ENCODE data around the gene SHCBP1.
A peak's percentile ranks its signal among the peaks of the same experiment; 100 is the strongest.
"Not testable (repeated sequence)": the region's sequence is repeated elsewhere in the genome, so short reads cannot be mapped to it uniquely, and the experiment has no call there.

SHCBP1 gene, protein sequence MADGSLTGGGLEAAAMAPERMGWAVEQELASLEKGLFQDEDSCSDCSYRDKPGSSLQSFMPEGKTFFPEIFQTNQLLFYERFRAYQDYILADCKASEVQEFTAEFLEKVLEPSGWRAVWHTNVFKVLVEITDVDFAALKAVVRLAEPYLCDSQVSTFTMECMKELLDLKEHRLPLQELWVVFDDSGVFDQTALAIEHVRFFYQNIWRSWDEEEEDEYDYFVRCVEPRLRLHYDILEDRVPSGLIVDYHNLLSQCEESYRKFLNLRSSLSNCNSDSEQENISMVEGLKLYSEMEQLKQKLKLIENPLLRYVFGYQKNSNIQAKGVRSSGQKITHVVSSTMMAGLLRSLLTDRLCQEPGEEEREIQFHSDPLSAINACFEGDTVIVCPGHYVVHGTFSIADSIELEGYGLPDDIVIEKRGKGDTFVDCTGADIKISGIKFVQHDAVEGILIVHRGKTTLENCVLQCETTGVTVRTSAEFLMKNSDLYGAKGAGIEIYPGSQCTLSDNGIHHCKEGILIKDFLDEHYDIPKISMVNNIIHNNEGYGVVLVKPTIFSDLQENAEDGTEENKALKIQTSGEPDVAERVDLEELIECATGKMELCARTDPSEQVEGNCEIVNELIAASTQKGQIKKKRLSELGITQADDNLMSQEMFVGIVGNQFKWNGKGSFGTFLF

DNA sequence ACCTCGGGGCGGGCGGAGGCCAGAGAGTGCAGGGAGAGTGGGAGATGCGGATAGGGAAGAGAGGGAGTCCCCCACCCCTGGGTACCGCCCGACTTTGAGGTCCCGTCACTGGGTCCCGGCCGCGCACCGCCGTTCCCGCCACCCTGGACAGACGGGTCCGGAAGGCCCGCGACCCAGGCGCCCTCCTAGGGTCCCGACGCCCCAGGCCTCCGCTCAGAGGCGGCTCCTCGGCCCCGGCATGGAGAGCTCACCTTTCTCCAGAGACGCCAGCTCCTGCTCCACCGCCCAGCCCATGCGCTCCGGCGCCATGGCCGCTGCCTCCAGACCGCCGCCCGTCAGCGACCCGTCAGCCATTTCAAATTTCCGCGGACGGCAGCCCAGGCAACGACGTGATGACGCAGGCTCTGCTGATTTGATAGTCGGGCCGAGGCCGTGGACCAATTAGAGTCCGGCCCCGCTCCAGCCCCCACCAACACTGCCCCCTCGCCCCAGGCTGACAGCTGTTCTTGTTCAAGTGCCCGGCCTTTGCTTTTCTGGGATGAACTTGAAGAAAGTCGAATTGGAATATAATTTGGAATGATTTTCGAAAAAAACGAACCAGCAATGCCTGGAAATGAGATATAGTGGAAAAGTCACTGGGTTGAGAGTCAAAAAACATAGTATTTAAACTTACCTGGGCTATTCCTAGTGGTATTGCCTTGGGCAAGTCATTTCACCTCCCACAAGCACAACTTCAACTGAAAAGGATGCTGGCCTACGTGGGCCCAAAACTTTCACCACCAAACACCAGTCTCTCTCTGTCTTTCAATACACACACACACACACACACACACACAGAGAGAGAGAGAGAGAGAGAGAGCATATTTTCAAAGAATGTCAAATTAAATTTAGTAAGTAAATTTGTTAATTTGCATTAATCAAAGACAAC is at the start of gene SHCBP1:
TSS of gene SHCBP1 (minus strand) at position 374 of the 928 bp plus-strand sequence. CDS start at position 354, 20 bp downstream.
- DNase-seq = peak; percentile 92

DNA sequence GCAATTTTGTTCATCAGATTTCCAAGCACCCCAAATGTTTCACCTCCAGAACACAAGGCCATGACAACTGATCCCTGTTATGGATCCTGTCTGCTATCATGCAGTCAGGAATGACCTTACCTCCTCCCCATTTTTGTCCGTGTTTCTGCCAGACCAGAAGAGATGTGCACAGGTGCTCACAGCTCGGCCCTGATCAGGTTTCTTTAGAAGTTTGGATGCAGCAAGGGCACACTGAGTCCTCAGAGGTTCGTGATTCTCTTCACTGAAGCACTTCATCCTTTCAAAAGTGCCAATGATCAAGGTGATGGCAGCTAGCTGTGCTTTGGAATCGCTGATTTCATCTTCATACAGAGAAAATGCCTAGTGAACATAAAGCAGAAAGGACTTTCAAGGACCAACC is 40.9 kb upstream of the SHCBP1 start:
- DNase-seq = no peak

DNA sequence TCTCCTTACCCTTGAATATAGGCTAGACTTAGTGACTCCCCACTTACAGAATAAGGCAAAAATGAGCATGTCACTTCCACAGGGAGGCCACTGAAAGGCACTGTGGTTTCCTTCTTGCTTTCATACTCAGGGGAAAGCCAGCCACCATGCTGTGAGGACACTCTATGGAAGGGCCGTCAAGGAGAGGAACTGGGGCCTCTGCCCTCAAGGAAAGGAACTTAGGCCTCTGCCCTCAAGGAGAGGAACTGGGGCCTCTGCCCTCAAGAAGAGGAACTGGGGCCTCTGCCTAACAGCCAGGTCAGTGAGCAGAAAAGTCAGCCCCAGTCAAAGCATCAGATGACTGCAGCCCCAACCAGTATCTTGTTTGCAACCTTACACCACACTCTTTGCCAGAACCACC is 37.7 kb upstream of the SHCBP1 start:
- peak; percentile 62 for DNase-seq

DNA sequence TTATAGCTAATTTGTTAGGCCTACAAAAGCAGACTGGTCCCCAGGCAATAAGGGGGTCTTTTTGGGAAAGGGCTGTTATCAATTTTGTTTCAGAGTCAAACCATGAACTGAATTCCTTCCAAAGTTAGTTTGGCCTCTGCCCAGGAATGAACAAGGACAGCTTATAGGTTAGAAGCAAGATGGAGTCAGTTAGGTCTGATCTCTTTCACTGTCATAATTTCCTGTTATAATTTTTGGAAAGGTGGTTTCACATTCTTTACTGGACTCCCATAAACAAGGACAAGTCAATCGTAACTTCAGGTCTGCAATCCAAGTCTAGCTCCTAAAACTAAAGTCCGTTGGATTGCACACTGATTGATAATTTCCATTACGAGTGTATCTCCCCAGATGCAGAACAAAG is 30.1 kb upstream of the SHCBP1 start:
- no peak for DNase-seq

DNA sequence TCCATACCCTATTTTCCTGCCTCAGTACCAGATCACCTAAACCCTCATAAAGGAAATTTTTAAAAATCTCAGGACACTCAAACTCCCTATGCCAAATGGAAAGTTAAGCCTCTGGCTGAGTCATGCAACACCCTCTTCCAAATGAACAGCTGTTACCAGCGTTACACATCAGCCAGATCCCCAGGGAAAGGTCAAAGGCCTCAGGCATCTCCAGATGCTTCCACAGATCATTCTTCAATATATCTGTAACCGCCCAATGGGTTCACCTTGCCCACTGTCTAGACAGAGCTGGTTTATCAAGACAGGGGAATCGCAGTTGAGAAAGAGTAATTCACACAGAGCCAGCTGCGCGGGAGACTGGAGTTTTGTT is 29.1 kb upstream of the SHCBP1 start:
- DNase-seq = no peak

DNA sequence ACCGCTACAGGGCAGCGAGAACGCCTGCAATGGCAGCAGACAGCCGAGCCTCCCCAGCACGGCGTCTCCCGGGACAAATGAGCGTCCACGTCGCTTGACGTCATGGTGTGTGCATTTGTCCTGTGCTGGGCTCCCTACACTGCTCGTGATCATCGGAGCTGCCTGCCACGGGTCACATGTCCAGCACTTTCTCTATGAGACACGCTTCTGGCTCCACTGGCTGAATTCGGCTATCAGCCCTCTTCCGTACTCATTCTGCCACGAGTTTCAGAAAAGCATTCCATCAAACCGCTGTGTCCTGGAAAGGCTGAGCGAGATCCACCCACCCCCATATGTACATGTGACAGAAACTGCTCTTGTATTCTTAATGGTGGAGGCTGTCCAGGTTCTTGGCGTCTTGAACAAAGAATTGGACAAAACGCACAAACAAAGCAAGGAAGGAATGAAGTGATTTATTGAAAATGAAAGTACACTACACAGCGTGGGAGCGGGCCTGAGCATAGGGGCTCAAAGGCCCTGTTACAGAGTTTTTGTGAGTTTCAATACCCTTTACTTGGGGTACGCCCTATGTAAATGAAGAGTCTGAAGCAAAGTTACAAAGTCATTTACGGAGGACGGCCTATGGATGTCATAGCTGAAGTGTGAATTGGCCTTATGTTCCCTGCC is 28.5 kb upstream of the SHCBP1 start:
- DNase-seq = no peak

DNA sequence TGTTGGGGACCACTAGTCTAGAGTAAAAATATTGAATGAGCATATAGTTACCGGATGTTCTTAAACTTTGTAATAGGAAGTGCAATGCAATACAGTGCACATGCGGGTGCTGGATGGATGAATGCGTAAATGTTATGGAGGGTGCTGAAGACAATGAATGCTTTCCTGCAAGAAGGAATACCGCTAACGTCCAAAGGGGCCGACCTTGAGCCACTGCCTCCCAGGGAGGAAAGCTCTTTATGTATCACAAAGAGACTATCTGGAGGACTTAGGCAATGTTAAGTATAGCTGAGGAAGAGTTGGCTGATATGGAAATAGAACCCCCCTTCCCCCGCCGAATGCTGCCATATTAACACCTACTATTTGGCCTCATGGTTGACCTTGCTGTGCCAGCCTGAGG is 27.5 kb upstream of the SHCBP1 start:
- DNase-seq = no peak

DNA sequence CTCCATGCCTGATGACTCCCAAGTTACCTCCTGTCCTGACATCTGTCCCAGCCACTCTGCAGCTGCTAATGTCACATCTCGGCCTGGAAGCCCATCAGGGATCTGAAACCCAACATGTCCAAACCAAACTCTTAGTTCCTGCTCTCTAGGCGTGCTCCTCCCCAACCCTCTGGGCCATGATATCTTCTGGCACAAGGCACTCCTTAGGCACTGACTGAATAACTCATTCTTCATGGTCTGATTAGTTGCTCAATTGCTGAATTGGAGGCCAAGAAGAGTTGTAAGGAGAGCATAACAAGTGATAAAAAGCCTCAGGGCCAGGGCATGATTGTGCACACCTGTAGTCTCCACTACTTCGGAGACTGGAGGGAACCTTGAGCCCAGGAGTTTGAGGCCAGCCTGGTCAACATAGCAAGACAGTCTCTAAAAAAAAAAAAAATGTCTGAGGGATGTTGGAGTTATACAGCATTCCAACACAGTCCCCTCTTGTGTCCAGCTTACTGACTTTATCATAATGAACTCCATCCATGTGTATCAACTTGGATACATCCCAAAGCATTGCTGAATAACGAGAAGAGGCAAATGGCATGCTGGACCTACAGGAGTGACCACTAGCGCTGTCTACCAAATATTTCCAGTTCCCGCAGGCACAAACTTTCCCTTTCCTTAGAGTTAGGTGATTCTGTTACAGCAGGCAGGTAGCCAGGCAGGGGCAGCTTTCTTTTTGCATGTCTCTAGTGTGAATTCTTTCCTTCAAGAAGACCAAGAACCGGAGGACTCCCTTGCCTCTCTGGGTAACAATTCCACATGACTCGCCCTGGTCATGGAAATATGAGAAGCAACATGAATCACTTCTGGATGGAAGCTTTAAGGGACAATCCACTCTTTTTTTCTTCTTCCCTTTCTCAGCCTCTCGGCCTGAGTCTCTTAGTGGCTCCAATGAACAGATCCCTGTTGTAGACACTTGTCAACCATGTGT is 18.1 kb upstream of the SHCBP1 start:
- no peak for DNase-seq

DNA sequence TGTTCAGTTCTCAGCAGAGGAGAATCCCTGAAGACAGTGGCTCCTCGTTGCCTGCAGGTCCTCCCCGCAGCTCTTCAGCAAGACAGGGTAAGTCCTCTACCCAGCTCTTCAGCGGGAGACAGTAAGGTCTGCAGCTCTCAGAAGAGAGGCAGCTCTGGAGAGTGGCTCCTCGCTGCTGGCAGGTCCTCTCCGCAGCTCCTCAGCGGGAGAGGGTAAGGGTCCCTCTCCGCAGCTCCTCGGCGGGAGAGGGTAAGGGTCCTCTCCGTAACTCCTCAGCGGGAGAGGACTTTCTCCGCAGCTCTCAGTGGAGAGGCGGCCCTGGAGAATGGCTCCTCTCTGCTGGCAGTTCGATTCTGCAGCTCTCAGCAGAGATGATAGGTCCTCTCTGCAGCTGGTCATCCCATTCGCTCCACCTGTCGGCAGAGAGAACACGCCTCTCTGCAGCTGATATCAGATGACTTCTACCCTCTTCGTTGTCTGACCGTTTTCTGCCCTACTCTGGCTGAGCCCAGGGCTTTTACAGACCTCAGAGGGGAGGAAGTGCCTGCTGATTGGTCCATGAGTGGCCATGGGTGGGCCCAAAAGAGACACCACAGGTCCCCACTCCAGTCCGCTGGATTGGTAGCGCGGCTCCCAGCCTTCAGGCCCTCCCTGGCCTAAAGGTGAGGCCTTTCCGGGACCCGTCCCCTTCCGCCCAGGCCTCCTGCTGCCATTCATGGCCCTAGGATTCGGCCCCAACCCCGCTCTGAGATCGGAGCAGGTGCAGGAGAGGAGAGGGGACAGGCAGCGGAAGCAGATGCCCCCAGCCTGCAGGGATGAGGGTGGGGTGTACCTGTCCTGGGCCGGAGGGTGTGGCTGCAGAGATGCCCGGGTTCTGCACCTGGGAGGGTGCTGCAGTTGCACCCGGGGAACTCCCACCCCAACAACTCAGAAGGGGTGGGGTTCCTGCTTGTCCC is 11.9 kb upstream of the SHCBP1 start:
- DNase-seq = no peak

DNA sequence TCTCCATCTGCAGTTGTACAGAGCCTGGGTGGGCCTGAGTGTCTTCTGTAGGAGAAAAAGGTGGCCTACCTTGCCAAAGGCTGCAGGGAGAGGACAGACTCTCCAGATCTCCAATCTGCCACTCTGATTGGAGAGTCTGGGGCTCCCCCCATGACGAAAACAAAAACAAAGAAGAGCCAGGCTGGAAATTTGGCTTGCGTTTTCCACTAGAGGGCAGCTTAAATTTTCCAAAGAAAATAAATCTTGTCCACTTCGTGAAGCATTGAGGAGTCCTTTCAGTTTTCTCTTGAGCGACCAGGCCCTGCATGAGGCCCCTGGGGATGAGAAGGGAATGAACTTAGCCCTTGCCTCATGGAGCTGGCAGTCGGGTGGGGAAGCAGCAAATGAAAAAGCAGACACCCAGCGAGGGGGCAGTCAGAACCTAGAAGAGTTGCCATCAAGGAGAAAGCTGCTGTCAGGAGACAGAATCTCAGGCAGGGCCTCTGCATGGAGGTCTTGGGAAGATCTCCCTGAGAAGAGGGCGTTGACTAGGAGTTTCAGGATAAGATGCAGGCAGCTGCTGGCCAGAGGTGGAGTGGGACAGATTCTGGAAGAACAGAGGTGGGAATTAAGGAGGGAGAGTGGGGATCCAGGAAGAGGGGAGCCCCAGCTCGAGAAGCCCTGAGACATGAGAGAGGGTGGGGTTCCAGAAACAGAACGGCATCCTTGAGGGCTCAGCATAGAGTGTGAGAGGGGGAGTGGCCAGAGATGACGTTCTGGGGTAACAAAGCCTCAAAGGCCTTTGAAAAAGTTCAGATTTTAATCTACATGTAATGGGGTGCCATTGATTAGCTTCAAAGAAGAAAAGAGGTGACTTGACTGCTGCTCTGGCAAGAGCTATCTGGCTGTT is 8.4 kb upstream of the SHCBP1 start:
- DNase-seq = no peak

DNA sequence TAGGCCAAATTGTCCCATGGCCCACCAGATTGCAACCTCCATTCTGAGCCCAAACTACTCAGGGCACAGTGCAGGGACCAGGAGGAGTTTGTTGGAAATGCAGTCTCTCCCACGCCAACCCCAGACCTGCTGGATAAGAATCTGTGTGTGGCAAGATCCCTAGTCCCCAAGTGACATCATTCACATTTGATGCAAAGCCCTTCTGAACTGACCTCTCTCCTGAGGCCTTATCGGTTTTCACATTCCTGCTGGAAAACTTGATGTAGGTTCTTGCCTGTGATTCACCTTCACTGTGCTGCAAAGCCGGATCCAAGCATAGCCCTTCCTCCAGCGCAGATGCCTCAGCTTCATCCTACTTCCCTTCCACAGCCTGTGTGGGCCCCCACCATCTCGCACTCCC is 6.6 kb upstream of the SHCBP1 start:
- no peak for DNase-seq

DNA sequence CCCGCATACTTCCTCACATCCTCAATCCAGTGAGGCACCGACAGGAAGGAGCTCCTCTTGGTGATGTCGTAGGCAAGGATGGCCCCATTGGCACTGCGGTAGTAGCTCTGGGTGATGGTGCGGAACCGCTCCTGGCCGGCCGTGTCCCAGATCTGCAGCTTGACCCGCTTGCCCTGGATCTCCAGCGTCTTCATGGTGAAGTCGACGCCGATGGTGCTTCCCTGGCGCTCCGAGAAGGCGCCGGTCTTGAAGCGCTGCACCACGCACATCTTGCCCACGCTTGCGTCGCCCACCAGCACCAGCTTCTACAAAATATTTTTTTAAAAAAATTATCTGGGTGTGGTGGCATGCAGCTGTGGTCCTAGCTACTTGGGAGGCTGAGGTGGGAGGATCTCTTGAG is 5.5 kb upstream of the SHCBP1 start:
- DNase-seq = not testable (repeated sequence)

DNA sequence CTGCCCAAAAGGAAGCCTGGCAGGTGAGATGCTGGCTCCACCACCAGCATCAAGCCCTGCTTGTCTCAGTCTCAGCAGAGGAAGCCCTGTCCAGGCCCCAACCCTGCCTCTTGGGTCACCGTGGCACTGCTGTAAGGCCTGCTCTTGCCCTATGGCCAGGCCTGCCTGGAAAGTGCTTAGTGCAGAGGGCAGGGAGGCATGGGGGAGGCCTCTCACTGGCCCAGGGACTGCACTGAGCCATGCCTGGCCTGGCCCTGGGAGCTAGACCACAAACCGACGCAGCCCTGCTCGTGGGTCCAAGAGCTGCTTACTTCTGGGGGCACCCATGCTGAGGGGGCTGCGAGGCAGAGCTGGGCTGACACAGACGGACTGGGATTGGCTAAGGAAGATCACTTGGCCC is 3.7 kb upstream of the SHCBP1 start:
- DNase-seq = not testable (repeated sequence)

DNA sequence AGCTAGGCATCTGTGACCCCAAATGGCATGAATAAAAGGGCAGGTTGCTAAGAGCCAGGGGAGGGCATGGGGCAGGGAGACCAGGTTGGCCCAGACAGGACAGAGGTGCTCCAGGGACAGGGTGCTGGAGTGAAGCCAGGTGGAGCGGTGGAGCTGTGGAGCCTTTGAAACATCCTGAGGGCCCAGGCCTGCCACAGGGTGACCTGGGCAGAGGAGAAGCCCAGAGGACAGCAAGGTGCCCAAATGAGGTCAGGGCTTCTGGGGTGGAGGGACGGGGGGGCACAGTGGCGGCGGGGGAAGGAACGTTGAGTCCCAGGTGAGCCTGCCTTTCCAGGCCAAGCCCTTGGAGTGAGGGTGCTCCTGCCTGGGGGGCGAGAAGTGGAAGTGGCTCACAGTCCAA is 2.5 kb upstream of the SHCBP1 start:
- DNase-seq = not testable (repeated sequence)

DNA sequence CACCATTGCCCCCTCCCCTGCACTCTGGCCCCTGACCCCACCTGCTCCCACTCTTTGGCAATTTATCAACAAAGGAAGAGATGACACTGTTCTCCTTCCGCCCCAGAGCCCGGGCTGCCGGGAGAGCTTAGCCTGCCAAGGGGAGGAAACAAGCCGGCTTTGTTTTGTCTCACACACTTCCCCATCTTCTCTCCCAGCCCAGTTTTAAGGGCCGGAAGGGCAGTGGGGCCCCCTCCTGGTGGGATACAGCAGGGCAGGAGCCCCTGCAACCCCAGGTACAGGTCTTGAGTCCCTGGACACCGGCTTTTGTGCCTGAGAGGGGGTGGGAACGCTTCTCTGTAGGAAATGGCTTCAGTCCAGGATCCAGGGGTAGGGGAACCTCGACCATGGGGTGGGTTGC is 2.1 kb upstream of the SHCBP1 start:
- not testable (repeated sequence) for DNase-seq

DNA sequence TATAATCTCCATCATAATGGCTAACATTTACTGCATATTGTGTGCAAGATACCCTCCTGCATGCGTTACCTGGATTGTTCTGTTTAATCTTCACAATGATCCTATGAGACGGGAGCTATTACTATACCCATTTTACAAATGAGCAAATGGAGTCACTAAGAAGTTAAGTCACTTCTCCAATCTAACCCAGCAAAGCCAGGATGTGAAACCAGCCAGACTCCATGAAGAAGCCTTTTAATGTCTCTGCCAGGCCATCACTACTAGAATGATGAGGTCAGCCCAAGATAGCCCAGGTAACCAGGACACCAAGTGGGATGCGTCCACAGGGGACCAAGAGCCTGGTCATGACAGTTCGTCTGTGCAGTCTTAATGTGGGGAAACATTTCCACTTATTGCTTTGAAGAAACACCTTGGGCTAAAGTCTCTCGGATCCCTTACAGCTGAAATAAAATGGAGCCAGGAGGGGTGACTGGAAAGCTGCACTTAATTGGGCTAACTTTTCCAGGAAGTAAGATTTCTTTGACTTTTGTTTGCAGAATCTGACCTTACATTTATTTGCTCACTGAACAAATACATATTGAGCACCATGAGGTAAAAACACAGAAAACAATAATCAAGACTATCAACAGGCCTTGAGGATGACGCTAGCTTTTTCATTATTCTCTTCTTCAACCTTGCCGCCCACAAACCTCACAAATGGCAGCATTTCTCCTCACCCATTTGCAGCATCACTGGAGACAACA is 926 bp upstream of the SHCBP1 start:
- DNase-seq = no peak

DNA sequence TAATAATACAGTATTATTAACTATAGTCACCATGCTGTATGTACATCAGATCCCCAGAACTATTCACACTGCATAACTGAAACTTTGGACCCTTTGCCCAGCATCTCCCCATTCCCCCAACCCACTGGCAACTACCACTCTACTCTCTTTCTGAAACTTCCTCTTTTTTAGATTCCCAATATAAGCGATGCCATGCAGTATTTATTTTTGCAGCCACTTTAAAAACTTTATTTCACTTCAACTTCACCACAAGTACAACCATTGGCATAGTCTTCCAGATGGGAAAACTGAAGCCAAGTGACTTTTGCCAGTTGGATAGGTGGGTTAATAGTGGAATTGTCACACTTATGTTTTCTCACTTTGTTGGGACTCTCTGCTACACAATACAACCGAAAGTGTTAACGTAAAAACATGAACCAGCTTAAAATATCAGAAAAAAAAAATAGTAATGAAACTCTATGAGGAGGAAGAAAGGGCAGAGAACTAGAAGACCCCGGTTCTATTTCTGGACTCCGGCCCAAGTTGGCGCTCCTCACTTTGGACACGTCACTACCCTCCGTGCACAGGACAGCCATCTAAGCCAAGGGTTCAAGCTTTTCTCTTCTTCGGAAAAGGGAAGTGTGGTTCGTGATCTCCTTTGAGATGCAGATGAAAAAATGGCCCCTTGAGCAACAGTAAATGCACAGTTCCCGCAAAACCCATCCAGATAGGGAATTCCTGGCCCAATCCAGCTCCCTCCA is 743 bp downstream of the SHCBP1 start:
- DNase-seq = peak; percentile 43

DNA sequence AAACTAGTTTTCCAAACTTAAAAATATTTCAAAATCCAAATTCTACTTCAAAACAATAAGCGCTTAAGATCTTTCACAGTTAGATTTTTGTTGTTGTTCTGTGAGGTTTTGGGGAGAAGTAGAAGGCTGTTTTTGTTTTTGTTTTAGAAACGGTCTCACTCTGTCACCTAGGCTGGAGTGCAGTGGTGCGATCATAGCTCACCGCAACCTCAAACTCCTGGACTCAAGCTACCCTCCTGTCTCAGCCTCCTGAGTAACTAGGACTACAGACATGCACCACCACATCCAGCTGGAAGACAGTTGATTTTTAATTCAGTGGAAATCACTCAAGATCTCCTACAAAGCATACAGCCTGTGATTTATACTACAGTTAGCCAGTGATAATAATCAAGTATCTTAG is 2.7 kb downstream of the SHCBP1 start:
- no peak for DNase-seq
